SK-N-SH treated with all-trans-retinoic acid at 6 μM for 48 hours (cell line): ENCODE measurements around the gene UBR3.

Experiments used
- ATAC-seq: fragments of 200-7000 bp; cut with Tn5 transposase; 3 replicates; pipeline ENCODE4 v1.9.1; 2020; ENCODE audit warnings: mild to moderate bottlenecking, moderate library complexity
- ARNTL ChIP-seq: fragments of 450-650 bp; formaldehyde crosslinking; IDR thresholded peaks from 2 replicates; pipeline ENCODE4 v1.5.0; 2020; ENCODE audit warnings: low read depth, mild to moderate bottlenecking, moderate library complexity, borderline replicate concordance
- BACH2 ChIP-seq: fragments of 250-450 bp; sonication (Bioruptor Pico); IDR thresholded peaks from 2 replicates; pipeline ENCODE4 v1.9.0; 2021; ENCODE audit warnings: mild to moderate bottlenecking, borderline replicate concordance
- CREB5 ChIP-seq: fragments of 250-450 bp; sonication (Bioruptor Pico); IDR thresholded peaks from 2 replicates; pipeline ENCODE4 v1.5.1; 2020; ENCODE audit warnings: low read depth, mild to moderate bottlenecking, moderate library complexity
- CSDC2 ChIP-seq: fragments of 250-450 bp; sonication (Bioruptor Pico); IDR thresholded peaks from 2 replicates; pipeline ENCODE4 v1.5.0; 2020; ENCODE audit warnings: mild to moderate bottlenecking, moderate library complexity
- ESRRG ChIP-seq: fragments of 250-450 bp; sonication (Bioruptor Pico); IDR thresholded peaks from 2 replicates; pipeline ENCODE4 v1.6.1; 2021; ENCODE audit warnings: mild to moderate bottlenecking
- ISL1 ChIP-seq: fragments of 250-450 bp; sonication (Bioruptor Pico); IDR thresholded peaks from 2 replicates; pipeline ENCODE4 v2.1.2; 2022; ENCODE audit warnings: mild to moderate bottlenecking, moderate library complexity
- OSR1 ChIP-seq: fragments of 250-450 bp; sonication (Bioruptor Pico); IDR thresholded peaks from 2 replicates; pipeline ENCODE4 v1.8.0; 2022; ENCODE audit warnings: moderate library complexity, mild to moderate bottlenecking, inconsistent platforms
- PATZ1 ChIP-seq: fragments of 250-450 bp; sonication (Bioruptor Pico); IDR thresholded peaks from 2 replicates; pipeline ENCODE4 v1.8.0; 2020; ENCODE audit warnings: mild to moderate bottlenecking, moderate library complexity, borderline replicate concordance
- PPARA ChIP-seq: fragments of 250-450 bp; sonication (Bioruptor Pico); IDR thresholded peaks from 2 replicates; pipeline ENCODE4 v1.5.0; 2020; ENCODE audit warnings: mild to moderate bottlenecking, borderline replicate concordance
- RARB ChIP-seq: fragments of 250-450 bp; sonication (Bioruptor Pico); IDR thresholded peaks from 2 replicates; pipeline ENCODE4 v1.8.0; 2021; ENCODE audit warnings: mild to moderate bottlenecking, moderate library complexity
- SNAI2 ChIP-seq: fragments of 250-450 bp; sonication (Bioruptor Pico); IDR thresholded peaks from 2 replicates; pipeline ENCODE4 v1.5.0; 2020; ENCODE audit warnings: mild to moderate bottlenecking, moderate library complexity
- TCF4 ChIP-seq: fragments of 250-450 bp; sonication (Bioruptor Pico); IDR thresholded peaks from 2 replicates; pipeline ENCODE4 v1.8.0; 2021; ENCODE audit warnings: mild to moderate bottlenecking, moderate library complexity, borderline replicate concordance
- TOX ChIP-seq: fragments of 250-450 bp; sonication (Bioruptor Pico); IDR thresholded peaks from 2 replicates; pipeline ENCODE4 v1.8.0; 2021; ENCODE audit warnings: mild to moderate bottlenecking, moderate library complexity, borderline replicate concordance
- ZC3H10 ChIP-seq: fragments of 250-450 bp; sonication (Bioruptor Pico); IDR thresholded peaks from 2 replicates; pipeline ENCODE4 v1.5.1; 2021; ENCODE audit warnings: mild to moderate bottlenecking, moderate library complexity
- ZFP30 ChIP-seq: fragments of 450-650 bp; formaldehyde crosslinking; IDR thresholded peaks from 2 replicates; pipeline ENCODE4 v1.5.0; 2022; ENCODE audit warnings: mild to moderate bottlenecking, moderate library complexity
- ZNF565 ChIP-seq: fragments of 450-650 bp; formaldehyde crosslinking; conservative IDR thresholded peaks from 2 replicates; pipeline ENCODE4 v1.5.0; 2020; ENCODE audit warnings: low read depth, mild to moderate bottlenecking, moderate library complexity
- ZNF8 ChIP-seq: fragments of 450-650 bp; formaldehyde crosslinking; IDR thresholded peaks from 2 replicates; pipeline ENCODE4 v1.5.0; 2020; ENCODE audit warnings: mild to moderate bottlenecking, moderate library complexity
- TF ChIP-seq, protein P1 (sequence below): fragments of 250-450 bp; sonication (Bioruptor Pico); IDR thresholded peaks from 2 replicates; pipeline ENCODE4 v1.5.1; 2021; ENCODE audit warnings: mild to moderate bottlenecking, moderate library complexity
- TF ChIP-seq, protein P2 (sequence below): fragments of 250-450 bp; sonication (Bioruptor Pico); IDR thresholded peaks from 2 replicates; pipeline ENCODE4 v1.5.0; 2020; ENCODE audit warnings: mild to moderate bottlenecking, moderate library complexity
- TF ChIP-seq, protein P3 (sequence below): fragments of 250-450 bp; sonication (Bioruptor Pico); IDR thresholded peaks from 2 replicates; pipeline ENCODE4 v1.8.0; 2021; ENCODE audit warnings: low read depth, mild to moderate bottlenecking, moderate library complexity, borderline replicate concordance

Gene UBR3

DNA sequence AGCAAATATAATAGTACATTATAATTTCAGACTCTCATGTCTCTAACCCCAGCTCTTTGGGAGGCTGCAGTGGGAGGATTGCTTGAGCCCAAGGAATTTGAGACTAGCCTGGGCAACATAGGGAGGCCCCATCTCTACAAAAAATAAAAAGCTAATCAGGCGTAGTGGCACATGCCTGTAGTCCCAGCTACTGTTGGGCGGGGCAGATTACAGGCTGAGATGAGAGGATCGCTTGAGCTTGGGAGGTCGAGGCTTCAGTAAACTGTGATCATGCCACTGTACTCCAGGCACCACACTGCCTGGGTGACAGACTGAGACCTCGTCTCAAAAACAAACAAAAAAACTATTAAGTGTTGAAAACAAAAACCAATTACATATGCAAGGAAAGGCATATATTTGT, 227.7 kb downstream of the UBR3 start:
- ATAC-seq = no peak
- TF ChIP-seq ARNTL (CRISPR knock-in tag) = no peak
- TF ChIP-seq PPARA = no peak
- no peak for TF ChIP-seq ZFP30 (CRISPR knock-in tag)
- TF ChIP-seq RARB (CRISPR knock-in tag) = no peak
- no peak for TF ChIP-seq SNAI2 (CRISPR knock-in tag)

DNA sequence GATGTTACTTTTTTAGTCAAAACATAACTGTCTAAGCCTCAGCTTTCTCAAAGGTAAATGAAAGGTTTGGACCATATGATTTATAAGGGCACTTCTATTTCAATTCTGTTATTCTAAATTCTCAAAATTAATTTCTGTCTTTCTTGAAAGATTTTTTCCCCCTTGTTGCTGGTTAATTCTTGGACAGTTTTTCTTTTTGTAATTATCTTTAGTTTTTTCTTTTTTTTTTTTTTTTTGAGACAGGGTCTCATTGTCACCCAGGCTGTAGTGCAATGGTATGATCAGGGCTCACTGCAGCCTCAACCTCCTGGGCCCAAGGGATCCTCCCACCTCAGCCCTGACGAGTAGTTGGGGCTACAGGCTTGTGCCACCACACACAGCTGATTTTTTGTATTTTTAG, 229.6 kb downstream of the UBR3 start:
- no peak for ATAC-seq

GRCh38 chr2:170063456-170064235, 236.4 kb downstream of the UBR3 start:
- no peak for TF ChIP-seq ESRRG (CRISPR knock-in tag)
- TF ChIP-seq CSDC2 (CRISPR knock-in tag) = no peak
- TF ChIP-seq TCF4 (CRISPR knock-in tag) = no peak
- TF ChIP-seq TOX (CRISPR knock-in tag) = no peak
- TF ChIP-seq SNAI2 (CRISPR knock-in tag) = no peak
- TF ChIP-seq ZNF565 (CRISPR knock-in tag) = no peak
- TF ChIP-seq, protein P1, sequence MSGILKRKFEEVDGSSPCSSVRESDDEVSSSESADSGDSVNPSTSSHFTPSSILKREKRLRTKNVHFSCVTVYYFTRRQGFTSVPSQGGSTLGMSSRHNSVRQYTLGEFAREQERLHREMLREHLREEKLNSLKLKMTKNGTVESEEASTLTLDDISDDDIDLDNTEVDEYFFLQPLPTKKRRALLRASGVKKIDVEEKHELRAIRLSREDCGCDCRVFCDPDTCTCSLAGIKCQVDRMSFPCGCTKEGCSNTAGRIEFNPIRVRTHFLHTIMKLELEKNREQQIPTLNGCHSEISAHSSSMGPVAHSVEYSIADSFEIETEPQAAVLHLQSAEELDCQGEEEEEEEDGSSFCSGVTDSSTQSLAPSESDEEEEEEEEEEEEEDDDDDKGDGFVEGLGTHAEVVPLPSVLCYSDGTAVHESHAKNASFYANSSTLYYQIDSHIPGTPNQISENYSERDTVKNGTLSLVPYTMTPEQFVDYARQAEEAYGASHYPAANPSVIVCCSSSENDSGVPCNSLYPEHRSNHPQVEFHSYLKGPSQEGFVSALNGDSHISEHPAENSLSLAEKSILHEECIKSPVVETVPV (CRISPR knock-in tag) = no peak
- TF ChIP-seq RARB (CRISPR knock-in tag) = no peak
- TF ChIP-seq ZNF8 (CRISPR knock-in tag) = no peak
- no peak for TF ChIP-seq ISL1 (CRISPR knock-in tag)
- TF ChIP-seq CREB5 (CRISPR knock-in tag) = no peak
- TF ChIP-seq, protein P2, sequence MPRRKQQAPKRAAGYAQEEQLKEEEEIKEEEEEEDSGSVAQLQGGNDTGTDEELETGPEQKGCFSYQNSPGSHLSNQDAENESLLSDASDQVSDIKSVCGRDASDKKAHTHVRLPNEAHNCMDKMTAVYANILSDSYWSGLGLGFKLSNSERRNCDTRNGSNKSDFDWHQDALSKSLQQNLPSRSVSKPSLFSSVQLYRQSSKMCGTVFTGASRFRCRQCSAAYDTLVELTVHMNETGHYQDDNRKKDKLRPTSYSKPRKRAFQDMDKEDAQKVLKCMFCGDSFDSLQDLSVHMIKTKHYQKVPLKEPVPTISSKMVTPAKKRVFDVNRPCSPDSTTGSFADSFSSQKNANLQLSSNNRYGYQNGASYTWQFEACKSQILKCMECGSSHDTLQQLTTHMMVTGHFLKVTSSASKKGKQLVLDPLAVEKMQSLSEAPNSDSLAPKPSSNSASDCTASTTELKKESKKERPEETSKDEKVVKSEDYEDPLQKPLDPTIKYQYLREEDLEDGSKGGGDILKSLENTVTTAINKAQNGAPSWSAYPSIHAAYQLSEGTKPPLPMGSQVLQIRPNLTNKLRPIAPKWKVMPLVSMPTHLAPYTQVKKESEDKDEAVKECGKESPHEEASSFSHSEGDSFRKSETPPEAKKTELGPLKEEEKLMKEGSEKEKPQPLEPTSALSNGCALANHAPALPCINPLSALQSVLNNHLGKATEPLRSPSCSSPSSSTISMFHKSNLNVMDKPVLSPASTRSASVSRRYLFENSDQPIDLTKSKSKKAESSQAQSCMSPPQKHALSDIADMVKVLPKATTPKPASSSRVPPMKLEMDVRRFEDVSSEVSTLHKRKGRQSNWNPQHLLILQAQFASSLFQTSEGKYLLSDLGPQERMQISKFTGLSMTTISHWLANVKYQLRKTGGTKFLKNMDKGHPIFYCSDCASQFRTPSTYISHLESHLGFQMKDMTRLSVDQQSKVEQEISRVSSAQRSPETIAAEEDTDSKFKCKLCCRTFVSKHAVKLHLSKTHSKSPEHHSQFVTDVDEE = no peak
- no peak for TF ChIP-seq ZFP30 (CRISPR knock-in tag)
- TF ChIP-seq BACH2 (CRISPR knock-in tag) = no peak
- TF ChIP-seq, protein P3, sequence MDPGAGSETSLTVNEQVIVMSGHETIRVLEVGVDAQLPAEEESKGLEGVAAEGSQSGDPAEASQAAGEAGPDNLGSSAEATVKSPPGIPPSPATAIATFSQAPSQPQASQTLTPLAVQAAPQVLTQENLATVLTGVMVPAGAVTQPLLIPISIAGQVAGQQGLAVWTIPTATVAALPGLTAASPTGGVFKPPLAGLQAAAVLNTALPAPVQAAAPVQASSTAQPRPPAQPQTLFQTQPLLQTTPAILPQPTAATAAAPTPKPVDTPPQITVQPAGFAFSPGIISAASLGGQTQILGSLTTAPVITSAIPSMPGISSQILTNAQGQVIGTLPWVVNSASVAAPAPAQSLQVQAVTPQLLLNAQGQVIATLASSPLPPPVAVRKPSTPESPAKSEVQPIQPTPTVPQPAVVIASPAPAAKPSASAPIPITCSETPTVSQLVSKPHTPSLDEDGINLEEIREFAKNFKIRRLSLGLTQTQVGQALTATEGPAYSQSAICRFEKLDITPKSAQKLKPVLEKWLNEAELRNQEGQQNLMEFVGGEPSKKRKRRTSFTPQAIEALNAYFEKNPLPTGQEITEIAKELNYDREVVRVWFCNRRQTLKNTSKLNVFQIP (CRISPR knock-in tag) = no peak
- no peak for TF ChIP-seq PATZ1 (CRISPR knock-in tag)
- no peak for TF ChIP-seq ARNTL (CRISPR knock-in tag)
- TF ChIP-seq OSR1 (CRISPR knock-in tag) = no peak
- ATAC-seq = no peak

More for the DNA sequence above, 229.6 kb downstream of the UBR3 start:
- TF ChIP-seq ZC3H10 (CRISPR knock-in tag) = no peak
- no peak for TF ChIP-seq TCF4 (CRISPR knock-in tag)
